ENCODE results near the gene ASIC1. TPM values are rescaled to one million over a fixed set of nuclear protein-coding genes. Genes with fewer than 3 reads are reported as not detected.

The ASIC1 gene
- total and polyA plus RNA-seq, 2 of the 13 experiments (the other 11 are each of a cell fraction or from before 2014, with no cell fraction given): 0.44 to 1.5 TPM

DNA sequence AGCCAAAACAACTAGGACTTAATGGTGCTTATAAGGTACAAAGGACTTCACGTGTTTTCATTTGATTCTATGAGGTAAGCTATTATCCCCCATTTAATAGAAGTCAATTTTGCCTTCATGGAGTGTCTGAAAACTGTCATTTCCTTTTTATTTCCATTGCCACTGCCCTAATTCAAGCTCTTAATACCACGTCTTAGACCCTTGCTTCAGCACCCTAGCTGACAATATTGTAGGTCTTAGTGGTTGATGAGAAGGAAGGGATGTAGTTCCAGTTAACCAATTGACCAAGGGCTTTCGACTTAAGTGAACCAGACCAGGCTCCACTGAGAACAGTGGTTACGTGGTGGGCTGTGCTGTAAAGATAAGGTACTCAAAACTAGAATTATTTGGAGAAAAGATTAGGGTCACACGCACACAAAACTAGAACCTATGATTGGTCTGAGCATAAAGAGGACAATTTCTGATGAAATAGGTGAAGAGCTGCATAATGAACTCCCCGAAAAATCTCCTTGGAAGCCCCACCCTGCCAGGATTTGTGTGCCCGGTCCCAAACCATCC lies 9.6 kb upstream of the ASIC1 start:
- Histone ChIP-seq H3K36me3 (replicated peaks in 1 of 2; ENCODE audit: control insufficient read depth in 1 of 2, insufficient read depth in 2 of 2, low read length in 2 of 2) (no peaks in the 10 kb centered on the region), H3K9me3 (ENCODE audit: low read length) (no peaks in the 10 kb centered on the region), H3K27ac (ENCODE audit: extremely low read length, insufficient read depth, low read length) (no peak overlapping the region), H4K20me1 (ENCODE audit: insufficient read depth, low read length) (no peaks in the 10 kb centered on the region), H3K4me2 (ENCODE audit: low read depth, low read length) (no peak overlapping the region), H3K4me1 (ENCODE audit: insufficient read depth, low read length) (peaks cover 22% of the 10 kb centered on the region), H3K4me3 (replicated peaks in 1 of 3; ENCODE audit: insufficient read depth in 1 of 3, low read depth in 2 of 3, low read length in 3 of 3) (no peak overlapping the region), H3K9ac (ENCODE audit: insufficient read depth, low read depth, low read length) (no peak overlapping the region), H2AFZ (ENCODE audit: low read length) (no peak overlapping the region), H3K27me3 (ENCODE audit: control insufficient read depth in 1 of 2, insufficient read depth in 2 of 2, low read length in 2 of 2) (peaks cover 3 to 54% of the 10 kb centered on the region in 2 experiments; a peak in 4 of 5 replicates), H3K79me2 (ENCODE audit: insufficient read depth, low read length) (no peaks in the 10 kb centered on the region)
- TF ChIP-seq KAT8 (CRISPR knock-in tag; IDR thresholded peaks at IDR 0.05): no peak
- TF ChIP-seq, protein P1, sequence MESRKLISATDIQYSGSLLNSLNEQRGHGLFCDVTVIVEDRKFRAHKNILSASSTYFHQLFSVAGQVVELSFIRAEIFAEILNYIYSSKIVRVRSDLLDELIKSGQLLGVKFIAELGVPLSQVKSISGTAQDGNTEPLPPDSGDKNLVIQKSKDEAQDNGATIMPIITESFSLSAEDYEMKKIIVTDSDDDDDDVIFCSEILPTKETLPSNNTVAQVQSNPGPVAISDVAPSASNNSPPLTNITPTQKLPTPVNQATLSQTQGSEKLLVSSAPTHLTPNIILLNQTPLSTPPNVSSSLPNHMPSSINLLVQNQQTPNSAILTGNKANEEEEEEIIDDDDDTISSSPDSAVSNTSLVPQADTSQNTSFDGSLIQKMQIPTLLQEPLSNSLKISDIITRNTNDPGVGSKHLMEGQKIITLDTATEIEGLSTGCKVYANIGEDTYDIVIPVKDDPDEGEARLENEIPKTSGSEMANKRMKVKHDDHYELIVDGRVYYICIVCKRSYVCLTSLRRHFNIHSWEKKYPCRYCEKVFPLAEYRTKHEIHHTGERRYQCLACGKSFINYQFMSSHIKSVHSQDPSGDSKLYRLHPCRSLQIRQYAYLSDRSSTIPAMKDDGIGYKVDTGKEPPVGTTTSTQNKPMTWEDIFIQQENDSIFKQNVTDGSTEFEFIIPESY (CRISPR knock-in tag; IDR thresholded peaks at IDR 0.05): no peak
- no peak for TF ChIP-seq SMAD9 (CRISPR knock-in tag; IDR thresholded peaks at IDR 0.05)
- no peak for TF ChIP-seq MLLT10 (CRISPR knock-in tag; IDR thresholded peaks at IDR 0.05)
- no peak for TF ChIP-seq SMARCE1 (IDR thresholded peaks at IDR 0.05; ENCODE audit: borderline replicate concordance)
- TF ChIP-seq, protein P2, sequence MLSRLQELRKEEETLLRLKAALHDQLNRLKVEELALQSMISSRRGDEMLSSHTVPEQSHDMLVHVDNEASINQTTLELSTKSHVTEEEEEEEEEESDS (CRISPR knock-in tag; IDR thresholded peaks at IDR 0.05; ENCODE audit: borderline replicate concordance): no peak
- no peak for TF ChIP-seq TOPORS (CRISPR knock-in tag; IDR thresholded peaks at IDR 0.05)
- no peak for TF ChIP-seq ZNF563 (CRISPR knock-in tag; IDR thresholded peaks at IDR 0.05)
- no peak for TF ChIP-seq ZNF891 (CRISPR knock-in tag; IDR thresholded peaks at IDR 0.05)
- TF ChIP-seq ZNF251 (CRISPR knock-in tag; IDR thresholded peaks at IDR 0.05): no peak
- no peak for TF ChIP-seq MATR3 (CRISPR knock-in tag; IDR thresholded peaks at IDR 0.05)
- no peak for TF ChIP-seq ZSCAN31 (CRISPR knock-in tag; IDR thresholded peaks at IDR 0.05; ENCODE audit: low read depth)
- TF ChIP-seq, protein P3, sequence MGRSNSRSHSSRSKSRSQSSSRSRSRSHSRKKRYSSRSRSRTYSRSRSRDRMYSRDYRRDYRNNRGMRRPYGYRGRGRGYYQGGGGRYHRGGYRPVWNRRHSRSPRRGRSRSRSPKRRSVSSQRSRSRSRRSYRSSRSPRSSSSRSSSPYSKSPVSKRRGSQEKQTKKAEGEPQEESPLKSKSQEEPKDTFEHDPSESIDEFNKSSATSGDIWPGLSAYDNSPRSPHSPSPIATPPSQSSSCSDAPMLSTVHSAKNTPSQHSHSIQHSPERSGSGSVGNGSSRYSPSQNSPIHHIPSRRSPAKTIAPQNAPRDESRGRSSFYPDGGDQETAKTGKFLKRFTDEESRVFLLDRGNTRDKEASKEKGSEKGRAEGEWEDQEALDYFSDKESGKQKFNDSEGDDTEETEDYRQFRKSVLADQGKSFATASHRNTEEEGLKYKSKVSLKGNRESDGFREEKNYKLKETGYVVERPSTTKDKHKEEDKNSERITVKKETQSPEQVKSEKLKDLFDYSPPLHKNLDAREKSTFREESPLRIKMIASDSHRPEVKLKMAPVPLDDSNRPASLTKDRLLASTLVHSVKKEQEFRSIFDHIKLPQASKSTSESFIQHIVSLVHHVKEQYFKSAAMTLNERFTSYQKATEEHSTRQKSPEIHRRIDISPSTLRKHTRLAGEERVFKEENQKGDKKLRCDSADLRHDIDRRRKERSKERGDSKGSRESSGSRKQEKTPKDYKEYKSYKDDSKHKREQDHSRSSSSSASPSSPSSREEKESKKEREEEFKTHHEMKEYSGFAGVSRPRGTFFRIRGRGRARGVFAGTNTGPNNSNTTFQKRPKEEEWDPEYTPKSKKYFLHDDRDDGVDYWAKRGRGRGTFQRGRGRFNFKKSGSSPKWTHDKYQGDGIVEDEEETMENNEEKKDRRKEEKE (IDR thresholded peaks at IDR 0.05): no peak
- no peak for TF ChIP-seq KDM5A (IDR thresholded peaks at IDR 0.05; ENCODE audit: borderline replicate concordance, low read length)
- no peak for TF ChIP-seq HOXA3 (CRISPR knock-in tag; IDR thresholded peaks at IDR 0.05)
- no peak for TF ChIP-seq ZNF556 (CRISPR knock-in tag; IDR thresholded peaks at IDR 0.05; ENCODE audit: borderline replicate concordance)
- TF ChIP-seq, protein P4, sequence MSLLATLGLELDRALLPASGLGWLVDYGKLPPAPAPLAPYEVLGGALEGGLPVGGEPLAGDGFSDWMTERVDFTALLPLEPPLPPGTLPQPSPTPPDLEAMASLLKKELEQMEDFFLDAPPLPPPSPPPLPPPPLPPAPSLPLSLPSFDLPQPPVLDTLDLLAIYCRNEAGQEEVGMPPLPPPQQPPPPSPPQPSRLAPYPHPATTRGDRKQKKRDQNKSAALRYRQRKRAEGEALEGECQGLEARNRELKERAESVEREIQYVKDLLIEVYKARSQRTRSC (CRISPR knock-in tag; IDR thresholded peaks at IDR 0.05; ENCODE audit: low read depth): no peak
- CTCF ChIA-PET (ENCODE audit: low intra/inter-chr PET ratio, low total read pairs): interaction anchor here (1.1 kb wide), 1 partner anchor 9 kb away, joined by 3 read pairs; no protein-coding TSS in a partner anchor
- DNase-seq (ENCODE audit: low spot score) (no peak), ATAC-seq (no peak), FAIRE-seq (no peak)
- intact Hi-C loops (cut with micrococcal nuclease; ENCODE audit: unreplicated experiment): no loop called here
- BruUV-seq (replicated peaks): no TSS peak
- in situ Hi-C loops (cut with HindIII; ENCODE audit: extremely low pct_ligation_motif_present, low pct_unique_long_range_greater_than_20kb): no loop called here
- POLR2A ChIA-PET: no interaction called here
- WGBS (ENCODE audit: low lambda C conversion rate): 39% methylated on average over 7 of the region's 7 CpGs

Data from HepG2 (cell line).